Ammon's horn (tissue), 1 donor: ENCODE results near the gene DNM3.

Experiments used
- DNase-seq: peaks from one replicate; pipeline ENCODE4 v3.0.0-alpha.2; 2016; ENCODE audit warnings: low spot score

DNM3 gene

DNA sequence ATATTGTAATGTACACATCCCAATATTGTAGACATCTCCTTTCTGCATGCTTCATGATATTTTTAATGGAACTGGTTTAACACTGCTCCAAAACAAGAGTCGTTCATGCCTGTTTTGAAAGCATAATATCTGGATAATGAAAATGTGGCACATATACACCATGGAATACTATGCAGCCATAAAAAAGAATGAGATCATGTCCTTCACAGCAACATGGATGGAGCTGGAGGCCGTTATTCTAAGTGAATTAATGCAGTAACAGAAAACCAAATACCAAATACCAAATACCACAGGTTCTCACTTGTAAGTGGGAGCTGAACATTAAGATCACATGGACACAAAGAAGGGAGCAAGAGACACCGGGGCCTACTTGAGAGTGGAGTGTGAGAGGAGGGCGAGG is 487.0 kb downstream of the DNM3 start:
- no peak for DNase-seq

DNA sequence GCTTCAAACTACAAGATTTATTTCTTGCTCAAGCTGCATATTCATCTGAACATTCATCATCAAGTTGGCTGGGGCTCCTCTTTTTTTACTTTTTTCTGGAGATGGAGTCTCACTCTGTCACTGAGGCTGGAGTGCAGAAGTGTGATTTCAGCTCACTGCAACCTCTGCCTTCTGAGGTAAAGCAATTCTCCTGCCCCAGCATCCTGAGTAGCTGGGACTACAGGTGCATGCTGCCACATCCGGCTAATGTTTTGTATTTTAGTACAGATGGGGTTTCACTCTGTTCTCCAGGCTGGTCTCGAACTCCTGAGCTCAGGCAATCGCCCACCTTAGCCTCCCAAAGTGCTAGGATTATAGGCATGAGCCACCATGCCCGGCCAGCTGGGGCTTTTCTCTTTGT is 490.9 kb downstream of the DNM3 start:
- no peak for DNase-seq

DNA sequence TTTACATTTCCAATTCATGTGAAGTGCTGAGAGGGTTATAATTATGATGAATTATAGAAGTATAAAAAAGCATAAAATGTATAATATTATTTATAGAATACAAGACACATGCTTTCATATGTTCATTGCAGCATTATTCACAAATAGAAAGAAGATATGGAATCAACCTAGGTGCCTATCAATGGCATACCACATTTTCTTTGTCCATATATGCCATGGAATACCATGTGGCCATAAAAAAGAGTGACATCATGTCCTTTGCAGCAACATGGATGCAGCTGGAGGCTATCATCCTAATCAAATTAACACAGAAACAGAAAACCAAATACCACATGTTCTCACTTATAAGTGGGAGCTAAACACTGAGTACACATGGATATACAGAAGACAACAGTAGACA is 494.1 kb downstream of the DNM3 start:
- no peak for DNase-seq

DNA sequence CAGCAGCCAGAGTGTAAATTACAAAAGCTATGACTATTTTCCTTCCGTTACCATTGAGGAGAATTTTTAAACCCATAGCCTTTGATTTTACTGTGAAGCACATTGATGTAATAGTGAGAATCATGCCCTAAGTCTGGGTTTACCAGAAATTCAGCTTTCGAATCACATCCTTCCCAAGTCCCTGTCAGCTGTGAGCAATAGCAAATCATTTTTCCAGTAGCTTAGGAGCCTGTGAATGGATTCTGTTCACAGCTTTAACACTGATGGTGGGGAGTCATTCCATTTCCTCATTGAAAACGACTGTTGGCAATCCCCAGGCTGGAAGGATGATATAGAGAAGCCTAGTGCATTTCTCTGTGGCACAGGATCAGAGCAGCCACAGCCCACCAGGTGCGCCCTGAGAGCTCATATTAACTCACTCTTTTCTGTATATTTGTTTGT is 497.0 kb downstream of the DNM3 start:
- no peak for DNase-seq

DNA sequence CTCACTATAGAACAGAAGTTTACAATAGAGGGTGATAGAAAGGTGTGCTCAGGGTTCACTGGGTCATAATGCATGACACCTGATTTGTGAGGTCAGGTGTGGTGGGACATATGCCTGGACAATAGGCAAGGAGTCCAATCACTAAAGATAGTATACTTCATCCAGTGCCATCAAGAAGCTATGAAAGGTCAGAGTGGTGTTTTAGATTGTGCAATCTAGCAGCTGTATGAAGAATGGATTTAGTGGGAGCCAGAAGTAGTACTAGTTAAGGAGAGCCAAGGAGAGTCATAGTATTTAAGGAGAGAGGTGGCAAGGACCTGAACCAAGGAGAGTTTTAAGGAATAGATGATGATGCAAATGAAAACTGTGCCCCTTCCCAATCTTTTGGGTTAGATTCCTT is 498.5 kb downstream of the DNM3 start:
- no peak for DNase-seq

DNA sequence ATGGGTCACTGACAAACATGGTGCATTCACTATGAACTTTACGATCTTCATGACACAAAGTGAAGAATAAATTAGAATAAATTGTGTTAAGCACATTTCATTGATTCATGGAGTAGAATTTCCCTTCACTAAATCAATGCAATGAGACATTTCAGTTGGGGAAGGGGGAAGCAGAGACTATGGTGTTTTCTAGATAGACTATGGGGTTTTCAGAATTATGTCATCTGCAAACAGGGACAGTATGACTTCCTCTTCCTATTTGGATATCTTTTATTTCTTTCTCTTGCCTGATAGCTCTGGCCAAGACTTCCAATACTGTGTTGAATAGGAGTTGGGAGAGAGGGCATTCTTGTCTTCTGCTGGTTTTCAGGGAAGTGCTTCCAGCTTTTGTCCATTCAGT is 499.2 kb downstream of the DNM3 start:
- no peak for DNase-seq

DNA sequence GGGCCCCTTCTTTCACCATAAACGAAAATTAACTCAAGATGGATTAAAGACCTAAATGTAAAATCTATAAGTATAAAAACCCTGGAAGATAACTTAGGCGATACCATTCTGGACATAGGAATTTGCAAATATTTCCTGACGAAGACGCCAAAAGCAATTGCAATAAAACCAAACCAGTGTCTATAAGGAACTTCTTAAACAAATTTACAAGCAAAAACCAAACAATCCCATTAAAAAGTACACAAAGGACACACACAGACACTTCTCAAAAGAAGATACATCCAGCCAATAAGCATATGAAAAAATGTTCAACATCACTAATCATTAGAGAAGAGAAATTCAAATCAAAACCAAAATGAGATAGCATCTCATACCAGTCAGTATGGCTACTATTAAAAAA is 500.4 kb downstream of the DNM3 start:
- no peak for DNase-seq

DNA sequence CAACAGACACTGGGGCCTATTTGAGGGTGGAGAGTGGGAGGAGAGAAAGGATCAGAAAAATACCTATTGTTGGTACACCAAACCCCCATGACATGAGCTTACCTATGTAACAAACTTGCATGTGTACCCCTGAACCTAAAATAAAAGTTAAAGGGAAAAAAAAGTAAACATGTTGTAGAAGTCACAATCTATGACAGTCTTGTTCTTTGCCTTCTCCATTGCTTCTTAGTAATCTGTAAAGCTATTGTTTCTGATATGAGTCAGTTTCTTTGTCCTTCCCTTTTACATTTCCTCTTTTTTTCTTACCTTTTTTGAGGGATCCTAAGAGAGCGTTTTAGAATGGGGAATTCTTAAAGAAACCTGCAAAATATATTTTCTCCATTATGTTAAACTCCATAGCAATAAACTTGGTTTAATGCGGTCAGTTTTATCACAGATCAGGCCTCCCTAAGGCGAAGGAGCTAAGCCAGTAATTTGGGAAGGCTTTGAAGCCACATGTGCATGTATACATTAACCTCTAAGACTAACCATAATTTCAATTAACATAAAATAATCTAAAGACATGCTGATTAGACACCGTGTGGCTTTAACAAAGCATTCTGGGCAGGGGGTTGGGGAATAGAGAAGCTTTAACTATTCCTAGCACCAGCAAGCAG is 501.4 kb downstream of the DNM3 start:
- no peak for DNase-seq

DNA sequence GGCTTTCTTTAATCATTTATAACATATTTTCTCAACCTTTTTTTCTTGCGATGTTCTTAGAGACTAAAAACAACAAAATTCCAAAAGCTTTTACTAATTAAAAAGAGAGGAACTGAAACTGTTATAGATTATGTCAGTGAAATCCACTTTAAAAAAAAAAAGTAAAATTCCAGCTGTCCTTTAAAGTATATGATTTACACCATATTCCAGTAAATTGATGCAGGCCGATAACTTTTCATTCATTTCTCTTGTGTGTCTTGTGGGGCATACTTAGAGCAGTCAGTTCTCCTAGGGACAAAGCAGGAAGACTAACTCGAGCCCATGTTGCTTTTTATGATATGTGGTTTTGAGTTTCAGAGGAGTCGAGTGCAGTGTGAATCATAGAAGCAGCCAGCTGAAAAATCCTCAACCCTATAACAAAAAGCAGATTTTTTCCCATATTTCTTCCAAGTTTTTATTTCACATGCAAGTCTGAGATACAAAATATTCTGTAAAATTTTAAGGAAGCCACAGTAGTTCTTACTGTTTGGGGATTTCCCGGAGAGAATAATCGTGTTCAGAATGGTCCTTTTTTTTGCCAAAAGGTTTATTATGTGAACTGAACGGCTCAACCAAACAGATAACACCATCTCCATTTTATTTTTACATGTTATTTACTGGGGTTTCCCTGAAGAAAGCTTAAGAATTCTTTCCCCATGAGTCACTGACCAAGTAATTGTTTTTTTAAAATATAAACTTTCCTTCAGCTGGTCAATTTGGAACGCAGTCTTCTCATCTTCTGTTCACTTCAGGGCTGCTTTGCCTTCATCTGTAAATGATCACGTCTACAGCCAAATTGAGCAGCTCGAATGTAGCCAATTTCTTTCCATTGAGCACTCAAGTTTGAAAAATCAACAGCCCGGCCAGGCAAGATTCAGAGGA is 502.2 kb downstream of the DNM3 start:
- DNase-seq: no peak

DNA sequence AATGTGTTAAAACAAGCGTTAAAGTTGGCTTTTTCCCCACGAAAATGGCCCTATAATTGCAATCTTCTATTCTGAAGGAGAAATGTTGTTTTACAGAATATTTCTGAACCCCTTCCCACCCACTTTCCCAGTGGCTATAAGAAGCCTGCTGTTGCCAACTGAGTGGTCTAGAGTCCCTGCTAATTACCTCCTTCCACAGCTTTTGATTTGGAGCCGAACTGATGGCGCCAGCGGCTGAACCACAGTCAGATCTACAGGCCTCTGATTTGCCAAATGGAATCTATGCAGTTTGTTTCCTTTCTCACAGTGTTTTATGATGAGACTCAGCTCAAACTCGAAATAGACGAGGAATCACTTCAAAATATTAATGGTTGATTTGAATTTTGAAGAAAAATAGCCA is 503.1 kb downstream of the DNM3 start:
- no peak for DNase-seq

DNA sequence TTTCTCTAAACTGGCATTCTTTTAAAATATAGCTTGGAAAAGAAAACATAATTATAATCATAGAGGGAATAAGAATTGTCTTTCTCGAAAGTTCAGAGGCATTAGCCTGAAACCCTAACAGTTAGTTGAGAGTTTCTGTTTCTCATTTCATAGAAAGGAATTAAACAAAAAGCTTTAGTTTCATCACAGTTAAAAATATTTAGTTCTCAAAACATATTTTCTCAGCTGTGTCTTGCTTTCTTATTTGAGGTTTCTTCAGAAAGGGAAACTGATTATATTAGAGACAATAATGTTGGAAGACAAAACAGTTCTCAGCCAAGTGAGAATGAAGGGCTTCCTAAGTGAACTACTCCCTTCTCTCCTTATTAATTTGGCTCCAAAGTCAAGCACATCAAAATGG is 503.8 kb downstream of the DNM3 start:
- no peak for DNase-seq

DNA sequence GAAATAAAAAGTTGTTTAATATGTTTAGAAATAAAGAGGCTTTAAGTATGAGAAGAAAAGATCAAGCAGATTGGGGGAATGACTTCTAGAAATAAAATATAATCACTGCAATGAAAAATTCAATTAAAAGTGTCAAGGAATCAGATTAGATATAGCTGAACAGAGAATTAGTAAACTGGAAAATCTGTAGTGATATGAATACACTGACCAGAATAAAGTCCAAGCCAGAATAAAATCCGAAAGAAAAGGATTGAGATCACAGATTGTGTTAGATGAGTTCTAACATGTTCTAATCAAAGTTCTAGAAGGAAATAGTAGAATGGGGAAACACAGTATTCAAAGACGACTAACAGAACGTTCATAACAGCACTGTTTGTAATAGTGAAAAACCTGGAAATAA is 506.1 kb downstream of the DNM3 start:
- no peak for DNase-seq

DNA sequence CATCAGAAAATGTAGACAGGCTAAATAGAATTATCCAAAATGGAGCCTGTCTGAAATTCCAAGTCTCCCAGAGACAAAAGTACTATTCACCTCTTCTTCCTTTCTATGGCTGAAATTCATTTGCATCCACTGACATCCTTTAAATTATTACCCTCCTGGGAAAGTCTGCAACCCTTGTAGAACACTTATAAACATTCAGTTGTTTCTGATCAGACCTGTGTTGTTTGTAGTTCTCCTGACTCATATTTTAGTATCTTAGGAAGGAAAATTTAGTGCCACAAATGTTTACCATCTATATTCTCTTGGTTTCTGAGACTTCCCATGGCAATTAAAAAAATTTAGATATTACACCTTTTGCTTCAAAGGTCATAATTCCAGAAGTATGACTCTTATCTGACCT is 509.6 kb downstream of the DNM3 start:
- DNase-seq: no peak

DNA sequence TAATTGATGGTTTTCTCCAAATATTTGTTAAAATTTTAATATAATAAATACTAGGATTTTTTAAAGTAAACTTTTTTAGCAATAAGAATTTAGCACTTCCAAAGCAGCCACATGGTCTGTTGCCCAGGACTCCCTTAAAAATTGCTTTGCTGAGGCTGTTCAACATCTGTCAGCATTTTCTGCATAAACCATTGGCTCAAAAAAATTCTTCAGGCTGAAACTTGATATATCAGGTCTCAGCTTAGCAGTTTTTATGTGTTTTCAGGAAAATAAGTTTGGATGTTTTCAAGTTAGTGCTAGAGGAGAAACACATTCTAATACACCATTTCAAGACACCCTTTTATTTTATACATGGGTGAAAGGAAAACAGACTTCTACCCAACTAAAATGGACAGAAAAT is 510.0 kb downstream of the DNM3 start:
- DNase-seq: no peak

DNA sequence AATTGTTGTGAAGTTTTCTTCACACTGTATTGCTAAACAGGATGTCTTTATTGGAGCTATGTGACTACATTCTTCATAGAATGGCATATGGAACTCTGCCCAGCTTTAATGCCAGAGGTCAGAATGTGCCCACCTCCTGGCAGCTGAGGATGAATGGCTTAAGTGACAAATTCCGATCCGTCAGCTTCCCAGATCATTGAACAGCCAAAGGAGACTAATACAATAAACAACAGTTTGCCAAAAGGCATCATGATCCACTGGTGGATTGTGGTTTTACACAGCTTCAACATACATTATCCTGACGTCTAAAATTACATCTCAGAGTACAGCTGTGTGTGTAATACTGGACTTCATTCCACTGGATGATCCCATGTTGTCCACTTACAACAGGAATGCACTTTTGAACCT is 510.5 kb downstream of the DNM3 start:
- DNase-seq: no peak

DNA sequence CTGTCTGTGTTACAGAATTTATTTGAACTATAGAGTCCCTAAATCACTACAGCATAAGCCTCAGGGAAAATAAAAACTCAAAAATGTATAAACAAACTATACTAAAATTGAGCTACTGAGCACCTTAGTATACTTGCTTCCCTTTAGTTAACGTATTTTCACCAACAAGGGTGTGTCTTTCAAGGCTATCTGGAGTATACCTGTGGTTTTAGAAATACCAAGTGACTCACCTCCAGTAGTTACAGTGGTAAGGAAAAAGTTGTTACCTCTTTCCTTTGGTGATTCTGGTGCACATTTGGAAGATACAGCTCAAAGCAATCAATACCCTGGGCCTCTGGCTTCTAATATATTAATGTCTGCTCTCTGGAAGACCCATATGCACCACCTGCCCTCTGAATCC is 511.1 kb downstream of the DNM3 start:
- no peak for DNase-seq

DNA sequence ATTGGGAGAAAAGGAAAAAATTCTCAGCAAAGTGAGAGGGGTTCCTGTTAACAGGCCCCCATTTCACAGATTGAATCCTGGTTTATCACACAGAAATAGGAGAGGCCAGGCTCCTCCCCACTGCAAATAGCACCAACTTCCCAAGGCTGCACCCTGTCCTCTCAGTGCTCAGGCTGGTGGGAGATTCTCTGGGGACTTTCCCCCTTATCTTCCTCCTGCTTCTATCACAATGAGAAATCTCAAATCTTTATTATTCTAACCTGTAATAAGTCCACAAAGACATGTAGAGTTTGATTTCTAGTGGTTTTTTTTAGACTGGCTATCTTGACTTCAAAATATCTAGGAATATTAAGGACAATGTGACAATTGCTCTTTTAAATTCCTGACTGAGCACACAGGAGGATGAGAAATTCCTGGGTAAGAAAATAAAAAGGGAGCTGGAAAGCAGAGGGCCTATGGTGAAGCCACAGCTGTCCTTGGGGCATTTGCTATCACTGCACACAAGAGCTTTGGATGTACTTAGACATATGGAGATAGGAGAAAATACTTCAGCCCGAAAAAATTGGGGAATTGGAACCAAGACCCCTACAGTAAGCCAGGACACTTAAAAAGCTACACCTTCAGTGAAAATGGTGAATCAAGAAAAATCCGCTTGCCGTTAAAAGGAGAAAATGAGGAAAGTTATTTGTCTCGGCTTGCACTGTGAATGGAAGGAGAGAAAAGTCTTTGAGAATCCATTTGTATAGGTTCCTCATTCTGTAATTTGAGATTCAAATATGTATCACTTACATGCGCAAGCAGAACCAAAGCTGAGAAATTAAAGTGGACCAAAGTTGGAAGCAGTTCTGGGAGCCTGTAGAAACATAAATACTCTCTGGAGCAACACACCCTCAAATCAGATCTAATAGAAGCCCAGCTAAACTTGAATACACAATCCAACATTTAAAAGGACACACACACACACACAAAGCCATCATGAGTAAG is 513.3 kb downstream of the DNM3 start:
- no peak for DNase-seq

DNA sequence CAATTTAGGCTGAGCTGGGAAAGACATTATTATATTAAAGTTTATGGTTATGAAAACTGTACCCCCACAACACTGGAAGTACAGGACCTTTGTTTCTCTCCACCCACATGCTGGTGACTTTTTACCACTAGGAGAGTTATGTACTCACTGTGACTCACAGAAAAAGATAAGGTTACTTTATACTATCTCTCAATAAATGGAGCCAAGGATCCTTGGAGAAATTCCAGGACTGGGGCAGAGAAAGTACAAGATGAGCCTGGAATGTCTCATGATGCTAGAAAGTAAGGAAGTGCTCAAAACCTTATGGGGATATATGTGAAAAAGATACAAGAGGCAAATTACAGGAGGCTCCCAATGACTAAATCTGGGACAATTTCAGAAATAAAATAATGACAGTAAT is 515.3 kb downstream of the DNM3 start:
- DNase-seq: no peak

DNA sequence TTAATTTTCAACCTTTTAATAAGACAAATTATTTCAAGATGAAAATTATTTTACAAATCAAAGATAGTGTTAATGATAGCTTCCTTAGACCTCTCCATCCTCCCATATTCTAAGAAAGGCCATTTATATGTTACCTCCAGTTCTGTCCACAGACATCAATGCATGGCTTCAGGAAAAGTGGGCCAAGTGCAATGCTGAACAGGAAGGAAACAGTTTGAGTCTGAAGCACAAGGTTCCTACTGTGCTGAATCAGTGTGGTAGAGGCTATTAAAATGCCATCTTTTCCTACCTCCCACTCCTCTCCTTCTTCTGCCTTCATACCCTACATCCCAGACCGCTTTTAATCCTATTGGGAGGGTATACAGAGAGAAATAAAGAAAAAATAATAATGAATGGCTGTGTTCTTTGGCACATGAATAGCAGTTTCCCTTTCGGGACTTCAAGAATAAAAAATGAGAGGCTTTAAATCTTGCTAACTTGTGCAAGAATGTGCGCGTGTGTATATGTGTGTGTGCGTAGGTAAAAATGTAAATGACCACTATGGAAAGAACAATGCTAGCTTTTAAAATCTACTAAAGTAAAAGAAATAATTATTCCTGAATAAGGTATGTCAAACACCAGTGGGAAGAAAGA is 516.6 kb downstream of the DNM3 start:
- no peak for DNase-seq

DNA sequence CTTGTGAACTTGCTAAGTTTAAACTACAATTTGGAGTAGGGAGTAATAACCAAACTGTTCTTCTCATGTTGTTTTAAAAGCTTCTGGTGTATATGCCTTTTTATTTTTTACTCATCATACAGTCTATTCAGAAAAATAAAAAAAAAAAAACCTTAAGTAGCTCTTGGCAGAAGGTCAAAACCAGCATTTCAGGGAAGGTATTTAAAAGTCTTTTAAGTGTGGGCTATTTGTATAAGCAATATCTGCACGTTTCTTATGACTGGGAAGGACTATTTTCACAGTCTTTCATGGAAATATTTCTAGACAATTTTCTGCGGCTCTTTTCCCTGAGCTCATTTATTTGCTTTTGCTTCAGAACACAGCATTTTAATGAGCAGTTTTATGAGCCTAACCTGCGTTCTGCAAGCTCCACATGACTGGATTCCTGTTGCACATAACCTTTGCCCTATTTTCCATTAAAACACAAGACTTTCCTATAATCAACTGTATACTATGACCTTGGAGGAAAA is 518.2 kb downstream of the DNM3 start:
- no peak for DNase-seq

DNA sequence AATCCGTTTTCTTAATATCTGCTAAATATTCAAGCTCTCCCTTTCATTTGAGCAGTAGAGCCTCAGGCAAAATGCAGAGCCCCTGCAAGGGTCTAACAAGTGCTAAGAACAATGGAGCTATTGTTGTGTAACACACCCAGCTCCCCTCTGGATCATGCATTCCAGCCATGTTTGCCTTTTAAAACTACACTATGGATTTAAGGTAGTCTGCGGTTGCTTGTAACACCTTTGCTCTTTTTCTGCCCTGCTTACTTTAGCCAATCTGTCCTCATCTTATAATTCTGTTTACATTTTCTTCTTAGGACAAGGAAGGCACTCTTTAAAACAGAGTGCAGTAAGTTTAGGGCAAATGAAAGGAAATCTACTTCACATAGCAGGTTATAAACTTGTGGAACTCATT is 519.2 kb downstream of the DNM3 start:
- DNase-seq: no peak

DNA sequence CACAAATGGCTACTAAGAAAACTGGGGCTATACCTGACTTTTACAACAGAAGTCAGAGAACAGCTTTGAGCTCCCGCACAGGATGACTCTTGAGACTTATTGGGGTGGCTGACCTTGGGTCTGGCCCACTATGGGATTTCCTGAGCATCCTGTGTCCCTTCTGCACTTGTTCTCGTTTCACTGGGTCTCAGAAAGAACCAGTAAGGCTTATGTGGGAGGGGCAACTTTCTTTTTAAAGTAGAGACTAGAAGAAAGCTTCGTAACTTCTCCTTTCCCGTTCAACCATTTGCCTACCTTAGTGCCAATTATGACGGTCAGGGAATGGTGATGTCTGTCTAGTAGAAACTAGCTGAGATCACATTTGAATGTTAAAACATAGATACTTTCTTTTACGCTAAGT is 519.7 kb downstream of the DNM3 start:
- no peak for DNase-seq
